Vagina (tissue), 2 donors: ENCODE results near the gene POU3F3.

Experiments used
- CTCF ChIP-seq, 3 experiments: fragments of 450-650 bp in 2 of 3; fragments of 200-600 bp in 1 of 3; sonication (generic) in 1 of 3; IDR thresholded peaks; one replicate each; pipeline ENCODE4 v1.5.1; 2017 to 2019; ENCODE audit warnings: antibody characterized with exemption in 3 of 3, mild to moderate bottlenecking in 2 of 3, moderate library complexity in 2 of 3
- POLR2A ChIP-seq, 2 donors: fragments of 450-650 bp; IDR thresholded peaks; one replicate each; pipeline ENCODE4 v1.6.1; 2017; ENCODE audit warnings: antibody characterized with exemption in 2 of 2, mild to moderate bottlenecking in 2 of 2, moderate library complexity in 2 of 2
- POLR2AphosphoS5 ChIP-seq, 2 donors: sonication (generic); formaldehyde crosslinking; IDR thresholded peaks; one replicate each; pipeline ENCODE4 v1.9.0; 2017; ENCODE audit warnings: antibody characterized with exemption in 2 of 2, mild to moderate bottlenecking in 2 of 2, low read depth in 1 of 2; ENCODE audit not compliant: insufficient read depth in 1 of 2

DNA sequence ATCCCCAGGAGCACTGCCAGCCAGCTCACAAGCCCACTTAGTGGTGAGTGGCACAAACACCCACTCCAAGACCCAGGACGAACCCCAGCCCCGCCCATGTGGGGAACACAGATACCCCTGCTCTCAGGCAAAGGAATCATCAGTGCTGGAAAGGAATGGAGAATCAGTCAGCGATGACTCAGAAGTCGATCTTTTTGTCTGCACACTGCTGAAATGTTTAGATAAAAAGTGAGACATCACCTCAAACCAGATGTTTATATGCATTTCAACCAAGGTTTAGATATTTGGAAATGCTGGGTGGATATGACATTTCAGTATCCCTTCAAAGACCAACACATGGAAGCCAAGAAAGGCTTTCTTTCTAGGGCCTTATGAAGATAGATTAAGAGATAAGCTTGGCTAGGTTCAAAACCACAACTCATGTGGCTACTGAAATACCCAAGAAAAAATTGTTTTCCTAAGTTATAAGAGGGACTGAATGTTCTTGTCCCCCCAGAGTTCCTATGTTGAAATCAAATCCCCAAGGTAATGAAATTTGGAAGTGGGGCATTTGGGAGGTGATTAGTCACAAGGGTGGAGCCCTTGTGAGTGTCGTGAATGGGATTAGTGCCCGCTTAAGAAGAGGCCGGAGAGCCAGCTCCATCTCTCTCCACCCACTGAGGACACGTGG lies 43.7 kb downstream of the POU3F3 start:
- TF ChIP-seq CTCF (IDR thresholded peaks at IDR 0.05) = no peak
- TF ChIP-seq POLR2AphosphoS5 (IDR thresholded peaks at IDR 0.05; ENCODE audit: insufficient read depth in 1 of 2, low read depth in 1 of 2) = no peak
- TF ChIP-seq POLR2A (IDR thresholded peaks at IDR 0.05) = no peak
